HCT116 (cell line): Measurements from ENCODE around the gene OR11G2. TPM values are rescaled to one million over a fixed set of nuclear protein-coding genes. Genes with fewer than 3 reads are reported as not detected.
"Not testable (repeated sequence)": the region's sequence is repeated elsewhere in the genome, so short reads cannot be mapped to it uniquely, and the experiment has no call there.

Experiments used
- ATAC-seq: fragments of 200-7000 bp; cut with Tn5 transposase; 2 replicates; pipeline ENCODE4 v1.9.1; 2020; ENCODE audit warnings: mild to moderate bottlenecking, moderate library complexity
- BruUV-seq: library from RNA; stranded (reverse); fragments of 400-500 nt; replicated peaks from 2 replicates; lab custom pipeline; 2021; lab: Mats Ljungman, UMichigan
- CTCF ChIA-PET: fragments of 300-600 bp; sonication (Branson Sonifier 250); formaldehyde crosslinking; loops from one replicate; lab custom pipeline; 2021; ENCODE audit warnings: antibody characterized with exemption; lab: Charles Lee
- POLR2A ChIA-PET: fragments of 300-600, 350-600 bp; sonication (Branson Sonifier 250); formaldehyde crosslinking; loops from one replicate; lab custom pipeline; 2021; ENCODE audit warnings: antibody characterized with exemption; lab: Charles Lee
- RAD21 ChIA-PET, 2 experiments: fragments of 300-600 bp; sonication (Branson Sonifier 250); formaldehyde crosslinking; loops; one replicate each; lab custom pipeline; 2023; ENCODE audit warnings: low total read pairs in 2 of 2; ENCODE audit not compliant: uncharacterized antibody in 2 of 2, unreplicated experiment in 2 of 2, low non-redundant PET in 1 of 2; lab: Charles Lee
- DNase-seq: peaks from one replicate; pipeline ENCODE4 v3.0.0-alpha.2; 2010; ENCODE audit warnings: low read depth, low spot score
- H2AFZ ChIP-seq: fragments of 200-600 bp; shearing (Covaris generic), sonication (generic); 2 replicates; pipeline ENCODE4 v1.6.1; 2017; ENCODE audit warnings: low read depth, mixed run types, mixed read lengths, antibody characterized with exemption, low read length; ENCODE audit not compliant: poor library complexity, severe bottlenecking
- H3K27ac ChIP-seq: 2 replicates; pipeline ENCODE4 v1.5.1; 2012; ENCODE audit warnings: low read depth, low read length
- H3K27me3 ChIP-seq: fragments of 200-600 bp; sonication (generic); 2 replicates; pipeline ENCODE4 v1.6.1; 2016; ENCODE audit warnings: mixed run types, low read length, mixed read lengths; ENCODE audit not compliant: insufficient read depth
- H3K36me3 ChIP-seq, 2 experiments: fragments of 200-500 bp in 1 of 2; fragments of 200-600 bp in 1 of 2; sonication (Bioruptor generic) in 1 of 2; sonication (generic) in 1 of 2; 2 replicates each; pipeline versions ENCODE4 v1.5.1 to v1.6.1; 2014 to 2016; ENCODE audit warnings: low read length in 2 of 2, inconsistent platforms in 1 of 2, mixed read lengths in 1 of 2, mixed run types in 1 of 2; ENCODE audit not compliant: insufficient read depth in 2 of 2, control insufficient read depth in 1 of 2
- H3K4me1 ChIP-seq, 2 experiments: fragments of 200-600 bp in 1 of 2; sonication (generic) in 1 of 2; 2 replicates each; pipeline versions ENCODE4 v1.5.1 to v1.6.1; 2012 to 2017; ENCODE audit warnings: low read length in 2 of 2, inconsistent platforms in 1 of 2, mild to moderate bottlenecking in 1 of 2, mixed read lengths in 1 of 2, mixed run types in 1 of 2, moderate library complexity in 1 of 2; ENCODE audit not compliant: insufficient read depth in 2 of 2, control insufficient read depth in 1 of 2
- H3K4me2 ChIP-seq: fragments of 200-600 bp; sonication (generic); 2 replicates; pipeline ENCODE4 v1.6.1; 2017; ENCODE audit warnings: mixed run types, low read length, mixed read lengths
- H3K4me3 ChIP-seq, 2 experiments: fragments of 200-600 bp in 1 of 2; sonication (generic) in 1 of 2; replicated peaks in 1 of 2; 2 replicates each; pipeline ENCODE4 v1.5.1; 2011 to 2016; ENCODE audit warnings: low read length in 2 of 2, control low read depth in 1 of 2, low read depth in 1 of 2, mild to moderate bottlenecking in 1 of 2, mixed read lengths in 1 of 2, mixed run types in 1 of 2
- H3K79me2 ChIP-seq: fragments of 200-600 bp; sonication (generic); 2 replicates; pipeline ENCODE4 v1.6.1; 2017; ENCODE audit warnings: mild to moderate bottlenecking, mixed run types, low read length, moderate library complexity, mixed read lengths; ENCODE audit not compliant: insufficient read depth
- H3K9ac ChIP-seq: fragments of 200-600 bp; sonication (generic); 2 replicates; pipeline ENCODE4 v1.6.1; 2016; ENCODE audit warnings: low read length, mixed read lengths
- H3K9me2 ChIP-seq: fragments of 200-600 bp; sonication (generic), shearing (Covaris generic); 2 replicates; pipeline ENCODE4 v1.6.1; 2017; ENCODE audit warnings: mixed run types, mild to moderate bottlenecking, moderate library complexity; ENCODE audit not compliant: insufficient read depth
- H3K9me3 ChIP-seq, 2 experiments: fragments of 200-500 bp in 1 of 2; fragments of 200-600 bp in 1 of 2; sonication (Bioruptor generic) in 1 of 2; sonication (generic) in 1 of 2; 2 replicates each; pipeline ENCODE4 v1.6.1; 2014 to 2017; ENCODE audit warnings: low read length in 2 of 2, mixed read lengths in 2 of 2, inconsistent platforms in 1 of 2, low read depth in 1 of 2, mild to moderate bottlenecking in 1 of 2, mixed run types in 1 of 2, moderate library complexity in 1 of 2; ENCODE audit not compliant: control insufficient read depth in 1 of 2, insufficient read depth in 1 of 2
- H4K20me1 ChIP-seq: fragments of 200-600 bp; sonication (generic), shearing (Covaris generic); 2 replicates; pipeline ENCODE4 v1.6.1; 2017; ENCODE audit warnings: mixed run types, mild to moderate bottlenecking, moderate library complexity; ENCODE audit not compliant: insufficient read depth
- JUND ChIP-seq: IDR thresholded peaks from 2 replicates; pipeline ENCODE4 v1.6.1; 2012
- RAD21 ChIP-seq: IDR thresholded peaks from 2 replicates; pipeline ENCODE4 v1.6.1; 2012; ENCODE audit warnings: low read depth, mild to moderate bottlenecking
- intact Hi-C: fragments of 100-400 bp; cut with micrococcal nuclease; formaldehyde crosslinking; loops from 2 replicates; pipeline ENCODE4 v1.10.0; 2022
- total RNA-seq: library from RNA; stranded (reverse); gene quantifications from one replicate; pipeline ENCODE4 v1.2.1, GENCODE V29; 2021; ENCODE audit not compliant: unreplicated experiment
- TF ChIP-seq, protein P1 (sequence below), 3 experiments: fragments of 200-600 bp in 1 of 3; sonication (generic) in 1 of 3; IDR thresholded peaks in 2 of 3; conservative IDR thresholded peaks in 1 of 3; 2 replicates each; pipeline ENCODE4 v1.5.1; 2012 to 2017; ENCODE audit warnings: low read depth in 2 of 3, low read length in 2 of 3, antibody characterized with exemption in 1 of 3, borderline replicate concordance in 1 of 3, control low read depth in 1 of 3, mild to moderate bottlenecking in 1 of 3, mixed read lengths in 1 of 3, mixed run types in 1 of 3, moderate library complexity in 1 of 3; ENCODE audit not compliant: insufficient read depth in 1 of 3

OR11G2 gene
- total RNA-seq, 1 experiment from 2014 or later, result not detected

- POLR2A ChIA-PET, H2AFZ ChIP-seq, CTCF ChIA-PET: not testable (repeated sequence)
Measured at GRCh38 chr14:20235415-20235814, 44.7 kb downstream of the OR11G2 start.

DNA sequence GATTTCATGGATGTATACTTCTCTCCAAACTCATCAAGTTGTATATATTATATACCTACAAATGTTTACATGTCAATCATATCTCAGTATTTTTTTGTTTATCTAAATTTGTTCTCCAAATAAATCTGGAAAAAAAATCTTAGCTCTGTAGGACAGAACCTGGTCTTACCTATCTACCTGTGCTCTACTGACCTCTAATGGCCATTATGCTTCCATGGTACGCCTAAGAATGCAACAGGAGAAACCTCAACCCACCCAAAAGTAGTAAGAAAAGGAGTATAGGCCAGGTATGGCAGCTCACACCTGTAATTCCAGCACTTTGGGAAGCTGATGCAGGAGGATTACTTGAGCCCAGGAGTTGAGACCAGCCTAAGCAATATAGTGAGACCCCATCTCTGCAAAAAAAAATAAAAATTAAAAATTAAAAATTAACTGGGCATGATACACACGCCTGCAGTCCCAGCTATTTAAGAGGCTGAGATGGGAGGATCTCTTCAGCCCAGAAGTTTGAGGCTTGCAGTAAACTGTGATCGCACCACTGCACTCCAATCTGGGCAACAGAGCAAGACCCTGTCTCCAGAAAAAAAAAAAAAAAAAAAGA lies 57.0 kb downstream of the OR11G2 start:
- no peaks in the 10 kb centered on the region for H3K79me2 ChIP-seq
- H3K27me3 ChIP-seq, result no peaks in the 10 kb centered on the region
- ChIA-PET CTCF (interaction anchor here (1.2 kb wide), 2 partner anchors 9 to 359 kb away, joined by 3 to 6 read pairs; partner anchors contain the start of gene OR11H4), RAD21 (no interaction called here), POLR2A (no interaction called here)
- intact Hi-C loops, result no loop called here
- peak; percentile 77 for ATAC-seq
- H3K27ac ChIP-seq, result no peak overlapping the region
- H3K9ac ChIP-seq, result no peak overlapping the region
- no peak for TF ChIP-seq JUND
- TF ChIP-seq, protein P1, sequence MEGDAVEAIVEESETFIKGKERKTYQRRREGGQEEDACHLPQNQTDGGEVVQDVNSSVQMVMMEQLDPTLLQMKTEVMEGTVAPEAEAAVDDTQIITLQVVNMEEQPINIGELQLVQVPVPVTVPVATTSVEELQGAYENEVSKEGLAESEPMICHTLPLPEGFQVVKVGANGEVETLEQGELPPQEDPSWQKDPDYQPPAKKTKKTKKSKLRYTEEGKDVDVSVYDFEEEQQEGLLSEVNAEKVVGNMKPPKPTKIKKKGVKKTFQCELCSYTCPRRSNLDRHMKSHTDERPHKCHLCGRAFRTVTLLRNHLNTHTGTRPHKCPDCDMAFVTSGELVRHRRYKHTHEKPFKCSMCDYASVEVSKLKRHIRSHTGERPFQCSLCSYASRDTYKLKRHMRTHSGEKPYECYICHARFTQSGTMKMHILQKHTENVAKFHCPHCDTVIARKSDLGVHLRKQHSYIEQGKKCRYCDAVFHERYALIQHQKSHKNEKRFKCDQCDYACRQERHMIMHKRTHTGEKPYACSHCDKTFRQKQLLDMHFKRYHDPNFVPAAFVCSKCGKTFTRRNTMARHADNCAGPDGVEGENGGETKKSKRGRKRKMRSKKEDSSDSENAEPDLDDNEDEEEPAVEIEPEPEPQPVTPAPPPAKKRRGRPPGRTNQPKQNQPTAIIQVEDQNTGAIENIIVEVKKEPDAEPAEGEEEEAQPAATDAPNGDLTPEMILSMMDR (IDR thresholded peaks at IDR 0.05 in 2 of 3, conservative IDR thresholded peaks at IDR 0.05 in 1 of 3; ENCODE audit: borderline replicate concordance in 1 of 3, insufficient read depth in 1 of 3, low read depth in 2 of 3, low read length in 2 of 3), result peak in 2 of 3 experiments; percentile 60 to 63; a peak in 4 of 6 replicates
- peak; percentile 42; the same call in 1 of the 2 replicates for TF ChIP-seq RAD21
- H3K36me3 ChIP-seq, result no peaks in the 10 kb centered on the region
- H4K20me1 ChIP-seq, result no peaks in the 10 kb centered on the region
- H3K4me3 ChIP-seq, result no peak overlapping the region
- no peak overlapping the region for H2AFZ ChIP-seq
- no peaks in the 10 kb centered on the region for H3K9me2 ChIP-seq
- no TSS peak for BruUV-seq
- H3K4me2 ChIP-seq, result no peak overlapping the region
- H3K9me3 ChIP-seq, result no peaks in the 10 kb centered on the region
- no peaks in the 10 kb centered on the region for H3K4me1 ChIP-seq
- DNase-seq, result peak; percentile 36

More at GRCh38 chr14:20235415-20235814, 44.7 kb downstream of the OR11G2 start:
- H3K9me2 ChIP-seq, intact Hi-C loops, H3K9ac ChIP-seq, ATAC-seq, H3K27ac ChIP-seq, H3K4me3 ChIP-seq, H3K4me2 ChIP-seq, H3K36me3 ChIP-seq, H3K79me2 ChIP-seq, RAD21 ChIA-PET, H3K27me3 ChIP-seq, DNase-seq, H3K4me1 ChIP-seq, BruUV-seq, H3K9me3 ChIP-seq, H4K20me1 ChIP-seq: not testable (repeated sequence)

Other genes with a start within 250 kb of the OR11G2 start
- gene OR4K15, start 215.3 kb upstream of the OR11G2 start, total RNA-seq, result not detected
- gene OR4Q2, start 188.7 kb upstream of the OR11G2 start, total RNA-seq, result not detected
- gene OR4K14, start 171.6 kb upstream of the OR11G2 start, total RNA-seq, result not detected
- gene OR4K13, start 154.9 kb upstream of the OR11G2 start, total RNA-seq, result not detected
- not detected for gene OR4L1, start 130.9 kb upstream of the OR11G2 start, total RNA-seq
- gene OR4K17, start 80.2 kb upstream of the OR11G2 start, total RNA-seq, result not detected
- not detected for gene OR4N5, start 52.1 kb upstream of the OR11G2 start, total RNA-seq
- gene OR11H6, start 32.8 kb downstream of the OR11G2 start, total RNA-seq, result not detected
- gene OR11H7, start 38.1 kb downstream of the OR11G2 start, total RNA-seq, result not detected
- not detected for gene OR11H4, start 48.4 kb downstream of the OR11G2 start, total RNA-seq
- gene TTC5, start 115.1 kb downstream of the OR11G2 start, total RNA-seq, result 23.3 TPM
- 77.0 TPM for gene CCNB1IP1, start 142.4 kb downstream of the OR11G2 start, total RNA-seq
- gene PARP2, start 152.7 kb downstream of the OR11G2 start, total RNA-seq, result 51.8 TPM
- gene TEP1, start 222.6 kb downstream of the OR11G2 start, total RNA-seq, result 22.4 TPM
- 0.05 TPM for gene KLHL33, start 245.3 kb downstream of the OR11G2 start, total RNA-seq